Endodermal cell (in vitro differentiated cells): ENCODE results near the gene STK16. TPM values are rescaled to one million over a fixed set of nuclear protein-coding genes. Genes with fewer than 3 reads are reported as not detected.
A peak's percentile ranks its signal among the peaks of the same experiment; 100 is the strongest.

ENCODE experiments used
- DNase-seq: peaks from one replicate; pipeline ENCODE4 v3.0.0-alpha.2; 2017
- H3K27ac ChIP-seq: 2 replicates; pipeline ENCODE4 v1.5.1; 2013; ENCODE audit warnings: mild to moderate bottlenecking, low read depth, low read length, moderate library complexity
- H3K27me3 ChIP-seq: 2 replicates; pipeline ENCODE4 v1.6.1; 2013; ENCODE audit warnings: mild to moderate bottlenecking, low read length, moderate library complexity; ENCODE audit not compliant: insufficient read depth, control insufficient read depth, poor library complexity, severe bottlenecking
- H3K36me3 ChIP-seq: 2 replicates; pipeline ENCODE4 v1.7.0; 2013; ENCODE audit warnings: mild to moderate bottlenecking, low read length, moderate library complexity; ENCODE audit not compliant: control insufficient read depth, insufficient read depth
- H3K4me1 ChIP-seq: one replicate; pipeline ENCODE4 v1.7.0; 2013; ENCODE audit warnings: low read length; ENCODE audit not compliant: control insufficient read depth, insufficient read depth
- H3K4me3 ChIP-seq: 2 replicates; pipeline ENCODE4 v1.5.1; 2013; ENCODE audit warnings: mild to moderate bottlenecking, low read length, moderate library complexity
- H3K9ac ChIP-seq: 2 replicates; pipeline ENCODE4 v1.6.1; 2013; ENCODE audit warnings: mild to moderate bottlenecking, low read length, moderate library complexity; ENCODE audit not compliant: poor library complexity, severe bottlenecking; ENCODE audit errors: extremely low read depth
- H3K9me3 ChIP-seq: 2 replicates; pipeline ENCODE4 v1.6.1; 2013; ENCODE audit warnings: mild to moderate bottlenecking, low read length, moderate library complexity; ENCODE audit not compliant: control insufficient read depth
- H3K27ac Mint-ChIP-seq: 2 replicates; pipeline ENCODE4 v1.8.0; 2020; ENCODE audit warnings: mixed read lengths
- H3K27me3 Mint-ChIP-seq: 2 replicates; pipeline ENCODE4 v1.8.0; 2021; ENCODE audit warnings: mild to moderate bottlenecking, mixed read lengths; ENCODE audit not compliant: insufficient read depth
- H3K36me3 Mint-ChIP-seq: 2 replicates; pipeline ENCODE4 v1.8.0; 2020; ENCODE audit warnings: low read depth, mixed read lengths
- H3K4me1 Mint-ChIP-seq: 2 replicates; pipeline ENCODE4 v1.8.0; 2020; ENCODE audit warnings: mixed read lengths
- H3K4me3 Mint-ChIP-seq: 2 replicates; pipeline ENCODE4 v1.8.0; 2020; ENCODE audit warnings: mild to moderate bottlenecking, moderate library complexity, mixed read lengths
- H3K9me3 Mint-ChIP-seq: 2 replicates; pipeline ENCODE4 v1.8.0; 2020; ENCODE audit warnings: mild to moderate bottlenecking, mixed read lengths
- CTCF ChIP-seq: fragments of 200-600 bp; sonication (generic); conservative IDR thresholded peaks from 2 replicates; pipeline ENCODE4 v1.5.0; 2021; ENCODE audit warnings: antibody characterized with exemption, mild to moderate bottlenecking
- WGBS, 2 experiments: methylation state at CpG; one replicate each; pipeline versions ENCODE4 v1.1.5 to v1.1.7; 2013; ENCODE audit warnings: missing lambda C conversion rate in 2 of 2, mixed read lengths in 1 of 2; ENCODE audit not compliant: insufficient coverage in 1 of 2, insufficient read length in 1 of 2; 5-methylcytosine and 5-hydroxymethylcytosine counted together
- total RNA-seq, 2 donors: library from RNA; stranded (reverse); fragmentation: NEBNext Ultra II Directional in 1 of 2; extraction: Animal tissue kit (Norgen Biotek cat#: 25700) in 1 of 2; gene quantifications; 2 replicates in 1 of 2; 3 replicates in 1 of 2; pipeline ENCODE4 v1.2.1, GENCODE V29; 2021

The STK16 gene
- total RNA-seq, 2 donors from 2014 or later = 27.3 to 37.7 TPM

GRCh38 chr2:219229305-219230058, 15.8 kb upstream of the STK16 start, which contains the start of the genes ANKZF1 and ATG9A:
TSS of gene ANKZF1 (plus strand) at chr2:219229806. CDS start at chr2:219230258, 452 bp downstream.
TSS of gene ATG9A (minus strand) at chr2:219229636. CDS start at chr2:219228024, 1,612 bp downstream.
- H3K9me3 ChIP-seq = no peaks in the 10 kb centered on the region
- Mint-ChIP-seq H3K9me3 (no peaks in the 10 kb centered on the region), H3K4me1 (peaks cover 9% of the 10 kb centered on the region), H3K27ac (peak within 1 kb of the TSS; percentile 98), H3K4me3 (peak within 1 kb of the TSS; percentile 97), H3K27me3 (no peaks in the 10 kb centered on the region), H3K36me3 (peaks cover 45% of the 10 kb centered on the region)
- peak; percentile 100 for DNase-seq
- WGBS, 2 experiments = 0% methylated on average over 45 to 80 of the region's 80 CpGs
- peaks cover 2% of the 10 kb centered on the region for H3K4me1 ChIP-seq
- H3K27me3 ChIP-seq = no peaks in the 10 kb centered on the region
- H3K4me3 ChIP-seq = peak within 1 kb of the TSS; percentile 98
- peak within 1 kb of the TSS; percentile 87 for H3K27ac ChIP-seq
- peaks cover 49% of the 10 kb centered on the region for H3K36me3 ChIP-seq
- H3K9ac ChIP-seq = peak within 1 kb of the TSS; percentile 84
- TF ChIP-seq CTCF = no peak

DNA sequence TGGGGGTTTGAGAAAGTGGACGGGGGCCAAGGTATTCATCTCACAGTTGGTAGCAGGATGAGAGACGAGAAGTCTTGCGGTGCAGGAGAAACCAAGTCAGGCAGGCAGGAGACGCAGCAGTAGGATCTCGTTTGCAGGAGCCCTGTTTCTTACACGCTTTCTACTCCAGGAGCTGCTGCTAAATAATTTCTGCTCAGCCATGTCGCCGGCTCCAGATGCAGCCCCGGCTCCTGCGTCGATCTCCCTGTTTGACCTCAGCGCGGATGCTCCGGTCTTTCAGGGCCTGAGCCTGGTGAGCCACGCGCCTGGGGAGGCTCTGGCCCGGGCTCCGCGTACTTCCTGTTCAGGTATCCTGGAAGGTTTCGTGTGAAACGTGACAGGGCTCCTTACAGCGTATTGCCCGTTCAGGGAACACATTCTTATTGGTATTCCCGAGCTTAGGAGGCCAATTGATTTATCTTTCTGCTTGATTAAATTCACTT, 15.2 kb upstream of the STK16 start:
- no peaks in the 10 kb centered on the region for H3K9me3 ChIP-seq
- peak overlapping the region; percentile 97 for H3K4me3 Mint-ChIP-seq
- H3K27ac ChIP-seq = peak overlapping the region; percentile 87
- DNase-seq = peak; percentile 81
- WGBS, 2 experiments = 1 to 2% methylated on average over 20 to 24 of the region's 24 CpGs
- peaks cover 2% of the 10 kb centered on the region for H3K4me1 ChIP-seq
- peaks cover 9% of the 10 kb centered on the region for H3K4me1 Mint-ChIP-seq
- H3K9me3 Mint-ChIP-seq = no peaks in the 10 kb centered on the region
- peak overlapping the region; percentile 98 for H3K4me3 ChIP-seq
- H3K36me3 Mint-ChIP-seq = peaks cover 42% of the 10 kb centered on the region
- H3K27ac Mint-ChIP-seq = peak overlapping the region; percentile 98
- peaks cover 50% of the 10 kb centered on the region for H3K36me3 ChIP-seq
- no peak for TF ChIP-seq CTCF
- H3K27me3 ChIP-seq = no peaks in the 10 kb centered on the region
- H3K9ac ChIP-seq = peak overlapping the region; percentile 84
- H3K27me3 Mint-ChIP-seq = no peaks in the 10 kb centered on the region

DNA sequence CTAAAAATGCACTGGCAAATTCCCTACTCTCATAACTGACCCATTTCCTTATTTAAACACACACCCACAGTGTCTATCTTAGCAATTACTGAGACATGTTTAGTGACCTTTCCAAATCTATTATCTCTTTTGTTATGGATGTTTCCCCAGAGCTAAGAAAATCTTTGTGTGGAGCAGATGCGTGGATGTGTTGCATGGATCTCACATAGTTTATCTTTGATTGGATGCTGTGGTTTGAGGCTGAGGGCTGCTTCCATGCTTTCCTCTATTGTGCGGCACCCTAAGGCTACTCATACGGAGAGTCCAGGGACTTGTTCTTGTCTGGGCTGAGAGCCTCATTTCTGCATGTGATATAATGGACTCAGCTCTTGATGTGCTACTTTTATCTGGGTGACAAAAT, 10.9 kb upstream of the STK16 start:
- TF ChIP-seq CTCF = no peak
- 95 to 100% methylated on average over 1 to 3 of the region's 3 CpGs for WGBS, 2 experiments
- Histone ChIP-seq H3K9ac (no peak overlapping the region), H3K4me3 (no peak overlapping the region), H3K27me3 (no peaks in the 10 kb centered on the region), H3K4me1 (no peaks in the 10 kb centered on the region), H3K9me3 (no peaks in the 10 kb centered on the region), H3K36me3 (peaks cover 67% of the 10 kb centered on the region), H3K27ac (no peak overlapping the region)
- Mint-ChIP-seq H3K36me3 (peaks cover 56% of the 10 kb centered on the region), H3K4me1 (peaks cover 3% of the 10 kb centered on the region), H3K27me3 (no peaks in the 10 kb centered on the region), H3K27ac (no peak overlapping the region), H3K9me3 (no peaks in the 10 kb centered on the region), H3K4me3 (no peak overlapping the region)
- DNase-seq = no peak
